DOHH2 (cell line): ENCODE measurements around the gene RNF112.

Experiments
- H3F3A ChIP-seq: fragments of 200-600 bp; sonication (generic), shearing (Covaris generic); 2 replicates; pipeline ENCODE4 v1.6.0; 2016; ENCODE audit warnings: antibody characterized with exemption, mild to moderate bottlenecking; ENCODE audit not compliant: control insufficient read depth, insufficient read depth
- H3K27ac ChIP-seq: fragments of 200-600 bp; sonication (generic); 2 replicates; pipeline ENCODE4 v1.5.1; 2014; ENCODE audit warnings: low read depth, mild to moderate bottlenecking, low read length, moderate library complexity
- H3K27me3 ChIP-seq: fragments of 200-600 bp; sonication (generic); 2 replicates; pipeline ENCODE4 v1.6.1; 2014; ENCODE audit warnings: mild to moderate bottlenecking, low read length, mixed read lengths; ENCODE audit not compliant: control insufficient read depth
- H3K36me3 ChIP-seq: fragments of 200-600 bp; sonication (generic); 2 replicates; pipeline ENCODE4 v1.6.1; 2014; ENCODE audit warnings: mild to moderate bottlenecking, low read length, moderate library complexity, mixed read lengths; ENCODE audit not compliant: control insufficient read depth
- H3K4me1 ChIP-seq: fragments of 200-600 bp; sonication (generic); 2 replicates; pipeline ENCODE4 v1.6.1; 2014; ENCODE audit warnings: mild to moderate bottlenecking, low read length, mixed read lengths; ENCODE audit not compliant: control insufficient read depth
- H3K4me2 ChIP-seq: fragments of 200-600 bp; sonication (generic); 2 replicates; pipeline ENCODE4 v1.6.0; 2014; ENCODE audit warnings: mild to moderate bottlenecking, low read length, moderate library complexity
- H3K4me3 ChIP-seq: fragments of 200-600 bp; sonication (generic); 2 replicates; pipeline ENCODE4 v1.5.1; 2014; ENCODE audit warnings: mild to moderate bottlenecking, low read length, mixed read lengths
- H3K79me2 ChIP-seq: fragments of 200-600 bp; sonication (generic); 2 replicates; pipeline ENCODE4 v1.6.1; 2014; ENCODE audit warnings: mild to moderate bottlenecking, low read length, mixed read lengths; ENCODE audit not compliant: control insufficient read depth
- H3K9me2 ChIP-seq: fragments of 200-600 bp; sonication (generic); replicated peaks from 2 replicates; pipeline ENCODE4 v1.6.1; 2014; ENCODE audit warnings: mild to moderate bottlenecking, low read length, mixed read lengths; ENCODE audit not compliant: control insufficient read depth
- H3K9me3 ChIP-seq: fragments of 200-600 bp; sonication (generic); 2 replicates; pipeline ENCODE4 v1.6.1; 2014; ENCODE audit warnings: antibody characterized with exemption, low read length, mixed read lengths; ENCODE audit not compliant: control insufficient read depth, insufficient read depth
- H4K20me1 ChIP-seq: fragments of 200-600 bp; sonication (generic); 2 replicates; pipeline ENCODE4 v1.6.0; 2014; ENCODE audit warnings: low read depth, mild to moderate bottlenecking, antibody characterized with exemption, low read length, moderate library complexity; ENCODE audit not compliant: control insufficient read depth, insufficient read depth
- CTCF ChIP-seq: fragments of 200-600 bp; sonication (generic); IDR thresholded peaks from one replicate; pipeline ENCODE4 v1.5.1; 2014; ENCODE audit warnings: antibody characterized with exemption, mild to moderate bottlenecking, low read depth, low read length; ENCODE audit not compliant: poor library complexity, severe bottlenecking
- EZH2phosphoT487 ChIP-seq: fragments of 200-600 bp; sonication (generic); IDR thresholded peaks from 2 replicates; pipeline ENCODE4 v1.6.1; 2017; ENCODE audit warnings: borderline replicate concordance, mild to moderate bottlenecking, antibody characterized with exemption, low read length, moderate library complexity, mixed read lengths

RNF112 gene

GRCh38 chr17:19403021-19403420 is 8.0 kb upstream of the RNF112 start:
- no peaks in the 10 kb centered on the region for H3K9me3 ChIP-seq
- H3K9me2 ChIP-seq = no peaks in the 10 kb centered on the region
- H3K4me3 ChIP-seq = no peak overlapping the region
- TF ChIP-seq CTCF (no peak), EZH2phosphoT487 (no peak)
- no peaks in the 10 kb centered on the region for H4K20me1 ChIP-seq
- no peak overlapping the region for H3K27ac ChIP-seq
- no peaks in the 10 kb centered on the region for H3K4me1 ChIP-seq
- no peaks in the 10 kb centered on the region for H3K27me3 ChIP-seq
- H3F3A ChIP-seq = no peaks in the 10 kb centered on the region
- H3K36me3 ChIP-seq = no peaks in the 10 kb centered on the region
- H3K4me2 ChIP-seq = no peak overlapping the region
- H3K79me2 ChIP-seq = no peaks in the 10 kb centered on the region

GRCh38 chr17:19404264-19404663 is 6.8 kb upstream of the RNF112 start:
- Histone ChIP-seq H3K9me2 (no peaks in the 10 kb centered on the region), H3K9me3 (no peaks in the 10 kb centered on the region), H3K79me2 (no peaks in the 10 kb centered on the region), H3K4me3 (no peak overlapping the region), H3F3A (no peaks in the 10 kb centered on the region), H3K4me1 (no peaks in the 10 kb centered on the region), H3K27ac (no peak overlapping the region), H4K20me1 (no peaks in the 10 kb centered on the region), H3K27me3 (no peaks in the 10 kb centered on the region), H3K36me3 (no peaks in the 10 kb centered on the region), H3K4me2 (no peak overlapping the region)
- TF ChIP-seq CTCF (no peak), EZH2phosphoT487 (no peak)

- Histone ChIP-seq H3K79me2 (no peaks in the 10 kb centered on the region), H3K4me3 (no peak overlapping the region), H3K27me3 (no peaks in the 10 kb centered on the region), H3K9me3 (no peaks in the 10 kb centered on the region), H4K20me1 (no peaks in the 10 kb centered on the region), H3K9me2 (no peaks in the 10 kb centered on the region), H3K4me1 (no peaks in the 10 kb centered on the region), H3K27ac (no peak overlapping the region), H3K4me2 (no peak overlapping the region), H3F3A (no peaks in the 10 kb centered on the region), H3K36me3 (no peaks in the 10 kb centered on the region)
- TF ChIP-seq CTCF = no peak
- TF ChIP-seq EZH2phosphoT487 = no peak
These were observed 5.9 kb upstream of the RNF112 start for GRCh38 chr17:19405114-19405513.
